Calu3 (cell line): ENCODE results near the gene SKI. TPM values are rescaled to one million over a fixed set of nuclear protein-coding genes. Genes with fewer than 3 reads are reported as not detected.

ENCODE experiments used
- BruUV-seq: library from RNA; stranded (reverse); fragments of 400-500 nt; replicated peaks from 2 replicates; lab custom pipeline; 2021; lab: Mats Ljungman, UMichigan
- CTCF ChIA-PET: fragments of 300-600 bp; sonication (Branson Sonifier 250); formaldehyde crosslinking; loops from one replicate; lab custom pipeline; 2022; ENCODE audit warnings: antibody characterized with exemption; lab: Charles Lee
- DNase-seq: peaks from one replicate; pipeline ENCODE4 v3.0.0; 2022
- H3K27ac Mint-ChIP-seq: one replicate; pipeline ENCODE4 v1.8.0; 2022; ENCODE audit warnings: mixed read lengths; ENCODE audit not compliant: unreplicated experiment
- H3K27me3 Mint-ChIP-seq: one replicate; pipeline ENCODE4 v1.8.0; 2022; ENCODE audit warnings: mixed read lengths; ENCODE audit not compliant: unreplicated experiment
- H3K36me3 Mint-ChIP-seq: one replicate; pipeline ENCODE4 v1.8.0; 2022; ENCODE audit warnings: mild to moderate bottlenecking, moderate library complexity, mixed read lengths; ENCODE audit not compliant: insufficient read depth, unreplicated experiment
- H3K4me1 Mint-ChIP-seq: one replicate; pipeline ENCODE4 v1.8.0; 2022; ENCODE audit warnings: mild to moderate bottlenecking, low read depth, mixed read lengths; ENCODE audit not compliant: unreplicated experiment
- H3K4me3 Mint-ChIP-seq: one replicate; pipeline ENCODE4 v1.8.0; 2022; ENCODE audit warnings: mild to moderate bottlenecking, low read depth, moderate library complexity, mixed read lengths; ENCODE audit not compliant: unreplicated experiment
- H3K9me3 Mint-ChIP-seq: one replicate; pipeline ENCODE4 v1.8.0; 2022; ENCODE audit warnings: low read depth, mixed read lengths; ENCODE audit not compliant: unreplicated experiment
- intact Hi-C: fragments of 100-400 bp; cut with micrococcal nuclease; formaldehyde crosslinking; loops from one replicate; pipeline ENCODE4 v1.10.0; 2022; ENCODE audit not compliant: unreplicated experiment
- total RNA-seq: library from RNA; stranded (reverse); gene quantifications from 2 replicates; pipeline ENCODE4 v1.2.3, GENCODE V29; 2022
- TF ChIP-seq, protein P1 (sequence below): fragments of 200-600 bp; IDR thresholded peaks from one replicate; pipeline ENCODE4 v1.8.0; 2022; ENCODE audit warnings: antibody characterized with exemption; ENCODE audit not compliant: unreplicated experiment

Gene SKI
- total RNA-seq, 1 experiment from 2014 or later = 33.8 TPM

DNA sequence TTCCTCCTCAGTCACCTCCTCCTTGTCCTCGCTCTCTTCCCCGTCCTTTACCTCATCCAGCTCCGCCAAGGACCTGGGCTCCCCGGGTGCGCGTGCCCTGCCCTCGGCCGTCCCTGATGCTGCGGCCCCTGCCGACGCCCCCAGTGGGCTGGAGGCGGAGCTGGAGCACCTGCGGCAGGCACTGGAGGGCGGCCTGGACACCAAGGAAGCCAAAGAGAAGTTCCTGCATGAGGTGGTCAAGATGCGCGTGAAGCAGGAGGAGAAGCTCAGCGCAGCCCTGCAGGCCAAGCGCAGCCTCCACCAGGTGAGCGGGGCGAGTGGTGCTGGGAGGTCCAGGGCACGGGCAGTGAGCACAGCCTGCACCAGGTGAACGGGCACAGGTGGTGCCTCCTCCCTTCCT is 76.2 kb downstream of the SKI start:
- H3K9me3 Mint-ChIP-seq = no peaks in the 10 kb centered on the region
- CTCF ChIA-PET = no interaction called here
- no TSS peak for BruUV-seq

DNA sequence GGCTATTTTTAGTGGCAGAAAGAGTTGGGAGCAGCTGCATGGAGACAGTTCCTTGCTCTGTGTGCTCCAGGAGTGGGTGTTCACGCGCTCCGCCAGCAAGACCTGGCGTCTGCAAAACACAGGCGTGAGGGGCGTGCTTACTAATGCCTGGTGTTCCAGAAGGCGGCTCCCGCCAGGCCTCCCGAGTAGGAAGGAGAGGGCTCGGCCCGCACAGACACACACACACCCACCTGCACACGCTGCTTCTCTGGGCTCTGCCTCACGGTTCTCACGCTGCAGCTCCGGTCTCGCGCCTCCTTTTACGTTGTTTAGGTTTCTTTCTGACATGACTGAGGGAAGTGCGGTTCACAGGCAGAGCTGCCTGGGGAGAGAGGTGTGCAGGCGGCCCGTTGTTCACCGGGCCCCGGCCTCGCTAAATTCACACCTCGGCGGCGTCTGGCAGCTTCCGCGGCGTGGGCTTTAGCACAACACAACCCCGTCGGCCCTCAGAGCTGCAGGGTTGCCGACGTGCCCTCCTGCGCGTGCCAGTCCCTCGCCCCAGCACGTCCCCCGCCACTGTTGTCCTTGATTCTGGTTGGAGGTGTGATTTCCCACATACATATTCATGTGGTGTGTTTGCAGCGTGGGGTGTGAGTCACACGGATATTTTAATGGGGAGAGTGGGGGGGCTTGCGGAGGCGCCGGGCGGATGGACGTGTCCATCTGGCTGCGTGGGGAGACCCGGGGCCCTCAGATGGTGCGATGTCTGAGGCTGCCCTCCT is 77.0 kb downstream of the SKI start:
- H3K4me3 Mint-ChIP-seq = no peak overlapping the region
- intact Hi-C loops = no loop called here
- TF ChIP-seq, protein P1, sequence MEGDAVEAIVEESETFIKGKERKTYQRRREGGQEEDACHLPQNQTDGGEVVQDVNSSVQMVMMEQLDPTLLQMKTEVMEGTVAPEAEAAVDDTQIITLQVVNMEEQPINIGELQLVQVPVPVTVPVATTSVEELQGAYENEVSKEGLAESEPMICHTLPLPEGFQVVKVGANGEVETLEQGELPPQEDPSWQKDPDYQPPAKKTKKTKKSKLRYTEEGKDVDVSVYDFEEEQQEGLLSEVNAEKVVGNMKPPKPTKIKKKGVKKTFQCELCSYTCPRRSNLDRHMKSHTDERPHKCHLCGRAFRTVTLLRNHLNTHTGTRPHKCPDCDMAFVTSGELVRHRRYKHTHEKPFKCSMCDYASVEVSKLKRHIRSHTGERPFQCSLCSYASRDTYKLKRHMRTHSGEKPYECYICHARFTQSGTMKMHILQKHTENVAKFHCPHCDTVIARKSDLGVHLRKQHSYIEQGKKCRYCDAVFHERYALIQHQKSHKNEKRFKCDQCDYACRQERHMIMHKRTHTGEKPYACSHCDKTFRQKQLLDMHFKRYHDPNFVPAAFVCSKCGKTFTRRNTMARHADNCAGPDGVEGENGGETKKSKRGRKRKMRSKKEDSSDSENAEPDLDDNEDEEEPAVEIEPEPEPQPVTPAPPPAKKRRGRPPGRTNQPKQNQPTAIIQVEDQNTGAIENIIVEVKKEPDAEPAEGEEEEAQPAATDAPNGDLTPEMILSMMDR = no peak

More for the DNA sequence above, 76.2 kb downstream of the SKI start:
- Mint-ChIP-seq H3K4me3 (no peak overlapping the region), H3K27me3 (no peaks in the 10 kb centered on the region), H3K4me1 (no peaks in the 10 kb centered on the region), H3K27ac (no peak overlapping the region), H3K36me3 (peaks cover 15% of the 10 kb centered on the region)
- no peak for DNase-seq
- intact Hi-C loops = no loop called here
- TF ChIP-seq, protein P1 = no peak

DNA sequence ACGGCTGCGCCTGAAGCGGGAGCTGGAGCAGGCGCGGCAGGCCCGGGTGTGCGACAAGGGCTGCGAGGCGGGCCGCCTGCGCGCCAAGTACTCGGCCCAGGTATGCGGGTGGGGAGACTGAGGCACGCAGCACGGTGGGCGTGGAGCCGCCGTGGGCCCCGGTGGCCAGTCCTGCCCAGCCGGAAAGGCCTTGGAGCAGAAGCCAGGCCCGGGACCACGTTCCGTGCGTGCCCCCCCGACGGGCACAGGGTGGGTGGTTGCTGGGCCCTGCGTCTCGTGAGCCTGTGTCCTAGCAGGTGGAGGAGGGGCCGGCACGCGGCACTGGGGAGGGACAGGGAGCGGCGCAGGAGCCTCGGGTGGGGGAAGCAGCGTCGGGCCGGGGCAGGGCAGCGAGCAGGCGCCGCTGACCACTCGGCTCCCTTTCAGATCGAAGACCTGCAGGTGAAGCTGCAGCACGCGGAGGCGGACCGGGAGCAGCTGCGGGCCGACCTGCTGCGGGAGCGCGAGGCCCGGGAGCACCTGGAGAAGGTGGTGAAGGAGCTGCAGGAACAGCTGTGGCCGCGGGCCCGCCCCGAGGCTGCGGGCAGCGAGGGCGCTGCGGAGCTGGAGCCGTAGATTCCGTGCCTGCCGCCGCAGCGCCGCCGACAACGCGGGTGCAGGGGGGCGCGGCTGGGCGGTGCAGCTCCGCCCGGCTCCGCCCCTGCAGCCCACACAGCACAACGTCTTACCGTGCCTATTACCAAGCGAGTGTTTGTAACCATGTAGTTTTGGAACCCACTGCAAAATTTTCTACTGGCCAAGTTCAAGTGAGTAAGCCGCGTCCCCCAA is 78.2 kb downstream of the SKI start:
- BruUV-seq = no TSS peak
- Mint-ChIP-seq H3K36me3 (peaks cover 24% of the 10 kb centered on the region), H3K27ac (no peak overlapping the region), H3K4me3 (no peak overlapping the region), H3K4me1 (no peaks in the 10 kb centered on the region), H3K9me3 (no peaks in the 10 kb centered on the region), H3K27me3 (no peaks in the 10 kb centered on the region)
- TF ChIP-seq, protein P1 = no peak
- no peak for DNase-seq
- intact Hi-C loops = no loop called here
- CTCF ChIA-PET = interaction anchor here (0.7 kb wide), 1 partner anchor 8 kb away, joined by 3 read pairs; no protein-coding TSS in a partner anchor

More for the DNA sequence above, 77.0 kb downstream of the SKI start:
- H3K36me3 Mint-ChIP-seq = peaks cover 20% of the 10 kb centered on the region
- no peaks in the 10 kb centered on the region for H3K27me3 Mint-ChIP-seq
- H3K4me1 Mint-ChIP-seq = no peaks in the 10 kb centered on the region
- H3K9me3 Mint-ChIP-seq = no peaks in the 10 kb centered on the region
- no peak overlapping the region for H3K27ac Mint-ChIP-seq
- no TSS peak for BruUV-seq
- CTCF ChIA-PET = no interaction called here
- DNase-seq = no peak

DNA sequence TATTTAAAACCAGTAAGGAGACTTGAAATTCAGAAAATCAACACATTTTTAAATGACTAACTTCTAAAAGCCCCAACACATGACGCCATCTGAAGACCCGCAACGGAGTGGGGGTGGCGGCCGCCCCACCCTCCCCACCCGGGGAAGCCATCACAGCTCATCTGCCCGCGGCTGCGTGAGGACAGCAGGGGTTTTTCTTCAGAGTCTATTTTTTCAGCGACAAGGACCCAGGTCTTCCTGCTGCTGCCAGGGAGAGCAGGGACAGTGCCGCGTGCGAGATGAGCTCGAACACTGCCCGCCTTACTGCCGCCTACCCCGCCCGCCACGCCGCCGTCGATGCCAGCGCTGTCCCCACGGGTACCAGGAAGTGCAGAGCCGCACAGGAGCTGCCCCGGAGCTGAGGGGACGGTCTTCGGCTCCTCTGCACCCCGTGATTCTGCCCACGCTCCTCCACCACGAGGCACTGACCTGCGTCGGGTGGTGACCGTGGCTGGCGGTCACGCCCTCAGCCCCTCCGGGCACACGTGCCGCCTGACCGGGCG is 79.0 kb downstream of the SKI start:
- CTCF ChIA-PET = interaction anchor here (0.7 kb wide), 1 partner anchor 8 kb away, joined by 3 read pairs; no protein-coding TSS in a partner anchor
- BruUV-seq = no TSS peak

More for the DNA sequence above, 79.0 kb downstream of the SKI start:
- Mint-ChIP-seq H3K36me3 (peaks cover 24% of the 10 kb centered on the region), H3K9me3 (no peaks in the 10 kb centered on the region), H3K4me3 (no peak overlapping the region), H3K27me3 (no peaks in the 10 kb centered on the region), H3K4me1 (no peaks in the 10 kb centered on the region), H3K27ac (no peak overlapping the region)
- intact Hi-C loops = no loop called here
- no peak for DNase-seq
- TF ChIP-seq, protein P1 = no peak
